ENCODE data around the gene WDR33.

Gene WDR33

GRCh38 chr2:127740665-127741288 lies 70.2 kb downstream of the WDR33 start:
- TF ChIP-seq, protein P1, sequence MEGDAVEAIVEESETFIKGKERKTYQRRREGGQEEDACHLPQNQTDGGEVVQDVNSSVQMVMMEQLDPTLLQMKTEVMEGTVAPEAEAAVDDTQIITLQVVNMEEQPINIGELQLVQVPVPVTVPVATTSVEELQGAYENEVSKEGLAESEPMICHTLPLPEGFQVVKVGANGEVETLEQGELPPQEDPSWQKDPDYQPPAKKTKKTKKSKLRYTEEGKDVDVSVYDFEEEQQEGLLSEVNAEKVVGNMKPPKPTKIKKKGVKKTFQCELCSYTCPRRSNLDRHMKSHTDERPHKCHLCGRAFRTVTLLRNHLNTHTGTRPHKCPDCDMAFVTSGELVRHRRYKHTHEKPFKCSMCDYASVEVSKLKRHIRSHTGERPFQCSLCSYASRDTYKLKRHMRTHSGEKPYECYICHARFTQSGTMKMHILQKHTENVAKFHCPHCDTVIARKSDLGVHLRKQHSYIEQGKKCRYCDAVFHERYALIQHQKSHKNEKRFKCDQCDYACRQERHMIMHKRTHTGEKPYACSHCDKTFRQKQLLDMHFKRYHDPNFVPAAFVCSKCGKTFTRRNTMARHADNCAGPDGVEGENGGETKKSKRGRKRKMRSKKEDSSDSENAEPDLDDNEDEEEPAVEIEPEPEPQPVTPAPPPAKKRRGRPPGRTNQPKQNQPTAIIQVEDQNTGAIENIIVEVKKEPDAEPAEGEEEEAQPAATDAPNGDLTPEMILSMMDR (IDR thresholded peaks at IDR 0.05), result no peak
- Histone ChIP-seq H3K4me3 (no peak overlapping the region), H3K27ac (no peak overlapping the region)
- no peak for DNase-seq (ENCODE audit: low spot score)

- H3K4me3 ChIP-seq, result no peak overlapping the region
- TF ChIP-seq, protein P1 (IDR thresholded peaks at IDR 0.05), result no peak
- DNase-seq (ENCODE audit: low spot score), result no peak
These were observed 71.2 kb downstream of the WDR33 start for GRCh38 chr2:127739800-127740199.

DNA sequence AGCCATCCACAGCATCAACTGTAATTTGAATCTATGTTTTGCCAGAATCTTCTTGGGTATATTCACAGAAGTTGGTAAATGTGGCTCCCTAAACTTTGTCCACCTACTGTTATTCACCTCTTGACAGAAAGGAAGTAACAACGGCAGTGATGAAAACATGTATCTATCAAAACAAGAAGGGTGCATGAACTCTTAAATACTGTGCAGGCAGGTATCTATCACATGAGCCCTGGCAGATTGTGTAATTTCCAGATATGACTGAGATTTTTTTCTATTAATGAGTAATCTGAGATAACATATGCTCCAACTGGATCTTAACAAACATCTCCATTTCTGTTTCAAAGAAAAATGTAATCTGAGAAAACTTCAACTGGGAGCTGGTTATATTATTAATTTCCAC lies 73.1 kb downstream of the WDR33 start:
- no peak overlapping the region for H3K27ac ChIP-seq
- TF ChIP-seq, protein P1 (IDR thresholded peaks at IDR 0.05), result no peak
- H3K4me3 ChIP-seq, result no peak overlapping the region
- DNase-seq (ENCODE audit: low spot score), result no peak

More at GRCh38 chr2:127739800-127740199, 71.2 kb downstream of the WDR33 start:
- no peak overlapping the region for H3K27ac ChIP-seq

- H3K27ac ChIP-seq, result no peak overlapping the region
- no peak overlapping the region for H3K4me3 ChIP-seq
- TF ChIP-seq, protein P1 (IDR thresholded peaks at IDR 0.05), result no peak
- DNase-seq (ENCODE audit: low spot score), result no peak
These were observed 75.2 kb downstream of the WDR33 start for GRCh38 chr2:127735537-127736399.

- no peak for DNase-seq (ENCODE audit: low spot score)
- TF ChIP-seq, protein P1 (IDR thresholded peaks at IDR 0.05), result no peak
- Histone ChIP-seq H3K4me3 (no peak overlapping the region), H3K27ac (no peak overlapping the region)
These were observed 75.9 kb downstream of the WDR33 start for GRCh38 chr2:127735044-127735443.

- Histone ChIP-seq H3K4me3 (peak overlapping the region; percentile 67), H3K27ac (peak overlapping the region; percentile 12 to 56)
- TF ChIP-seq, protein P1 (IDR thresholded peaks at IDR 0.05), result no peak
- DNase-seq (ENCODE audit: low spot score), result no peak
These were observed 77.0 kb downstream of the WDR33 start for GRCh38 chr2:127733816-127734537.

All from coronary artery (tissue), 2 donors.